Lower leg skin (tissue), 4 donors: ENCODE data around the gene SH2D3A. TPM values are rescaled to one million over a fixed set of nuclear protein-coding genes. Genes with fewer than 3 reads are reported as not detected.
"Not testable (repeated sequence)": the region's sequence is repeated elsewhere in the genome, so short reads cannot be mapped to it uniquely, and the experiment has no call there.

Experiments used
- DNase-seq, 2 donors: peaks; one replicate each; pipeline ENCODE4 v3.0.0-alpha.2; 2019; ENCODE audit warnings: low spot score in 2 of 2
- H3K4me3 ChIP-seq: fragments of 200-600 bp; sonication (generic); 2 replicates; pipeline ENCODE4 v1.5.1; 2017; ENCODE audit warnings: mild to moderate bottlenecking, low read depth; ENCODE audit not compliant: poor library complexity, severe bottlenecking
- POLR2A ChIP-seq, 2 donors: fragments of 450-650 bp; IDR thresholded peaks; one replicate each; pipeline ENCODE4 v1.6.1; 2016 to 2017; ENCODE audit warnings: antibody characterized with exemption in 2 of 2, mild to moderate bottlenecking in 1 of 2, moderate library complexity in 1 of 2
- WGBS, 2 donors: methylation state at CpG; one replicate each; pipeline ENCODE4 v1.1.5; 2018; 5-methylcytosine and 5-hydroxymethylcytosine counted together
- intact Hi-C: fragments of 100-400 bp; cut with DNase I; formaldehyde crosslinking; loops from one replicate; pipeline ENCODE4 v1.15.0; 2023; ENCODE audit warnings: low total_unique reads
- total RNA-seq, 4 donors: library from RNA; depleted of rRNA; stranded (reverse); fragments of >200 nt; gene quantifications; one replicate each; pipeline ENCODE4 v1.1.0, GENCODE V29; 2016
- TF ChIP-seq, protein P1 (sequence below), 3 donors: fragments of 450-650 bp; IDR thresholded peaks; one replicate each; pipeline ENCODE4 v1.5.1; 2016; ENCODE audit warnings: antibody characterized with exemption in 3 of 3, mild to moderate bottlenecking in 3 of 3, moderate library complexity in 2 of 3

SH2D3A gene
- total RNA-seq, 4 donors from 2014 or later = 53.0 to 142 (median 62.3) TPM

DNA sequence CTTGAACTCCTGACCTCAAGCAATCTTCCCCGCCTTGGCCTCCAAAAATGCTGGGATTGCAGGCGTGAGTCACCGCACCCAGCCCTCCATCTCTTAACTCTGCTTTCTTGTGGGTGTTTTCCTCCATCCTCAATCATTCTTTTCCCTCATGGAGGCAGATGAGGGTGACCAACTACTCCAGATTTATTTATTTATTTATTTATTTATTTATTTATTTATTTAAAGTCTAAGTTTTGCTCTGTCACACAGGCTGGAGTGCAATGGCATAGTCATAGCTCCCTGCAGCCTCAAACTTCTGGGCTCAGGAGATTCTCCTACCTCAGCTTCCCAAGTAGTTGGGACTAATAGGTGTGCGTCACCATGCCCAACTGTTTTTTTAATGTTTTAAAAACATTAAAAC lies 20.2 kb upstream of the SH2D3A start:
- TF ChIP-seq, protein P1, sequence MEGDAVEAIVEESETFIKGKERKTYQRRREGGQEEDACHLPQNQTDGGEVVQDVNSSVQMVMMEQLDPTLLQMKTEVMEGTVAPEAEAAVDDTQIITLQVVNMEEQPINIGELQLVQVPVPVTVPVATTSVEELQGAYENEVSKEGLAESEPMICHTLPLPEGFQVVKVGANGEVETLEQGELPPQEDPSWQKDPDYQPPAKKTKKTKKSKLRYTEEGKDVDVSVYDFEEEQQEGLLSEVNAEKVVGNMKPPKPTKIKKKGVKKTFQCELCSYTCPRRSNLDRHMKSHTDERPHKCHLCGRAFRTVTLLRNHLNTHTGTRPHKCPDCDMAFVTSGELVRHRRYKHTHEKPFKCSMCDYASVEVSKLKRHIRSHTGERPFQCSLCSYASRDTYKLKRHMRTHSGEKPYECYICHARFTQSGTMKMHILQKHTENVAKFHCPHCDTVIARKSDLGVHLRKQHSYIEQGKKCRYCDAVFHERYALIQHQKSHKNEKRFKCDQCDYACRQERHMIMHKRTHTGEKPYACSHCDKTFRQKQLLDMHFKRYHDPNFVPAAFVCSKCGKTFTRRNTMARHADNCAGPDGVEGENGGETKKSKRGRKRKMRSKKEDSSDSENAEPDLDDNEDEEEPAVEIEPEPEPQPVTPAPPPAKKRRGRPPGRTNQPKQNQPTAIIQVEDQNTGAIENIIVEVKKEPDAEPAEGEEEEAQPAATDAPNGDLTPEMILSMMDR (IDR thresholded peaks at IDR 0.05) = no peak
- TF ChIP-seq POLR2A (IDR thresholded peaks at IDR 0.05) = no peak
- intact Hi-C loops = no loop called here
- DNase-seq = no peak
- no peak overlapping the region for H3K4me3 ChIP-seq
- 93 to 97% methylated on average over 4 of the region's 4 CpGs for WGBS, 2 donors

DNA sequence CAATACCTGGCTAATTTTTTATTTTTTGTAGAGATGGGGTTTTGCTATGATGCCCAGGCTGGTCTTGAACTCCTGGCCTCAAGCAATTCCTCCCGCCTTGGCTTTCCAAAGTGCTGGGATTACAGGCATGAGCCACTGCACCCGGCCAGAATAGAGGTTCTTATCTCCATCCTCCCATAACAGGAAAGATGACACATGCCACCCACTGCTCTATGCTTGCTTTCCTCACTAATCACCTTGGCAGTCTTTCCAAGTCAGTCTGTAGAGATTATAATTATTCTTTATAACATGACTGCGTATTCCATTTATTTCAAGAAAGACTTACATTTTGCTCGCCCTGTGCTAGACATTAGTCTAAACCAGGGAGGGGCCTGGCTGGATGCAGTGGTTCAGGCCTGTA lies 12.0 kb upstream of the SH2D3A start:
- WGBS, 2 donors = 58 to 64% methylated on average over 4 of the region's 4 CpGs
- intact Hi-C loops = no loop called here
- no peak for DNase-seq
- no peak overlapping the region for H3K4me3 ChIP-seq
- TF ChIP-seq, protein P1 (IDR thresholded peaks at IDR 0.05) = no peak
- TF ChIP-seq POLR2A (IDR thresholded peaks at IDR 0.05) = no peak

DNA sequence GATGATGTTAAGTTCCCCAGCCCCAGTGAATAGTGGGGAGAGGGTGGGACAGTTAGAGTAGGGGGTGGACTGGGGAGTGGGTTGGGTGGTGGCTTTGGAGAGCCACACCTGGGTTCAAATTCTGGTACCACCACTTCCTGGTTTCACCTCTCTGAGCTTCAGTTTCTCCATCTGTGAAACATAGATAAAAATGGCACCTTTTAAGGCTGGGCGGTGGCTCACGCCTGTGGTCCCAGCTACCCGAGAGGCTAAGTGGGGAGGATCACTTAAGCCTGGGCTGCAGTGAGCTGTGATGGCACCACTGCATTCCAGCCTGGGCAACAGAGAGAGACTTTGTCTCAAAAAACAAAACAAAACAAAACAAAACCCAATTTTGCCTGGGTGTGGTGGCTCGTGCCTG lies 11.2 kb upstream of the SH2D3A start:
- WGBS, 2 donors = 68 to 71% methylated on average over 4 of the region's 4 CpGs

DNA sequence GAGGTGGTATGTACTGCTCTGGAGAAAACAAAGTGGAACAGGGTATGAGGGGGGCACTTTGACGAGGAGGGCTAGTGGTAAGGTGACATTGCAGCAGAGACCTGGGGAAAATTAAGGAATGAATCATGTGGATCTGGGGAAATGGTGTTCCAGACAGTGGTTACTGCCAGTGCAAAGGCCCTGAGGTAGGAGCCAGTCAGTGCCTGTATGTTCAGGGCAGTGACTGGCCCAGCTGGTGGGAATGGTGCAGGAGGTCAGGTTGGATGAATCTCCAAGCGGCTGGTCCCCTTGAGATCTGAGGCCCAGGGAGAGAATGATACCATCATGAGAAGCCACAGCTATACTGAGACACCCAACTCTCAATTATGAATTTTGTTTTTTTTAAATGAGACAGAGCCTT lies 10.2 kb upstream of the SH2D3A start:
- WGBS, 2 donors = 94 to 95% methylated on average over 2 of the region's 2 CpGs
- TF ChIP-seq, protein P1 (IDR thresholded peaks at IDR 0.05) = no peak
- no peak for TF ChIP-seq POLR2A (IDR thresholded peaks at IDR 0.05)
- H3K4me3 ChIP-seq = no peak overlapping the region
- intact Hi-C loops = no loop called here
- DNase-seq = no peak

More for the DNA sequence above, 11.2 kb upstream of the SH2D3A start:
- DNase-seq = no peak
- H3K4me3 ChIP-seq = no peak overlapping the region
- TF ChIP-seq POLR2A (IDR thresholded peaks at IDR 0.05) = no peak
- TF ChIP-seq, protein P1 (IDR thresholded peaks at IDR 0.05) = no peak
- intact Hi-C loops = no loop called here

DNA sequence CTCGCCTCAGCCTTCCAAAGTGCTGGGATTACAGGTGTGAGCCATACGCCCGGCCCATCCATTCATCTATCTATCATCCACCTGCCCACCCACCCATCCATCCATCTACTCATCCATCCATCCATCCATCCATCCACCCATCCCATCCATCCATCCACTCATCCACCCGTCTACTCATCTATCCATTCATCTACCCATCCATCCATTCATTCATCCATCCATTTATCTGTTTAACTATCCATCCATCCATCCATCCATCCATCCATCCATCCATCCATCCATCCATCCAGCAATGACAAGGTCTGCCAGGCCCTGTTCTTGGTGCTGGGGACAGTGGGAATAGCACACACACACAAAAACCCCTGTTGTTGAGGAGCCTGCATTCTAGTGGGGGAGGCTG lies 9.8 kb upstream of the SH2D3A start:
- intact Hi-C loops = no loop called here
- no peak for TF ChIP-seq POLR2A (IDR thresholded peaks at IDR 0.05)
- TF ChIP-seq, protein P1 (IDR thresholded peaks at IDR 0.05) = no peak
- WGBS, 2 donors = 85 to 97% methylated on average over 4 of the region's 4 CpGs

DNA sequence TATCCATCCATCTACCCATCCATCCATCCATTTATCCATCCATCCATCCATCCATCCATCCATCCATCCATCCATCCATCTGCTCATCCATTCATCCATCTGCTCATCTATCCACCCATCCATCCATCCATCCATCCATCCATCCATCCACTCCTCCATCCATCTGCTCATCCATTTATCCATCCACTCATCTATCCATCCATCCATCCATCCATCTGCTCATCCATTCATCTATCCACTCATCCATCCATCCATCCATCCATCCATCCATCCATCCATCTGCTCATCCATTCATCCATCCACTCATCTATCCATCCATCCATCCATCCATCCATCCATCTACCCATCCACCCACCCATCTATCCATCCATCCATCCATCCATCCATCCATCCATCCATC lies 8.8 kb upstream of the SH2D3A start:
- intact Hi-C loops, DNase-seq, H3K4me3 ChIP-seq: not testable (repeated sequence)

More for the DNA sequence above, 9.8 kb upstream of the SH2D3A start:
- no peak for DNase-seq
- H3K4me3 ChIP-seq = no peak overlapping the region
